ENCODE results near the gene CEP164.

Gene CEP164

DNA sequence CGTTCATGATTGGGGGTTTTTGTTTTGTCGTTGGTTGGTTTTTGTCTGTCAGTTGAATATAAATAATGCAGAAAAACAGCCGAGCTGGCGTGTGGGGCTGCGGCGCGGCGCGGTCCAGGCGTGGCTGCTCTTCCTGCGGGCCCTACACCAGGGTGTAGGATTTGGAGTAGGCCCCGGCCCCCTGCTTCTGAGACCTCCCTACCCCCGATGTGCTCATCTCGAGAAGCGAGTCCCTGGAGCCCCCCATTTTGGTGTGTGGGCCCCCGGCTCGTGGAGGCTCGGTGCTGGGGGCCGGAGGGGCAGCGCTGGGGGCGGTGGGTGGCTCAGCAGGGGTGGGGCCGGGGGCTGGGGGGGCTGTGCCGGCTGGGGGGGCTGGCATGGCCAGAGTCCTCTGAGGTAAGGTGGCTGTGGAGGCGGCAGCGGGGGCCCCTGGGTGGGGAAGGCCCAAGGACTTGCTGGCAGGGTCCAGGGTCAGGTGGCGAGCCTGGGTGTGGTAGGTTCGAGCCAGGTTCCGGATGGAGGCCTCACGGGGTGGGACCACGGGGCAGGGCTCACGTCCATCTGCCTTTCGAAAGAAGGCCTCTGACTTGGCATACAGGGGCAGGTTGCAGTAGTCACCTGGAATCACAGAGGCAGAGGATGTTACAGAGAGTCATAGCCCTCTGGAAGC, 100.7 kb downstream of the CEP164 start:
- no peaks in the 10 kb centered on the region for H3K27me3 ChIP-seq (ENCODE audit: control insufficient read depth in 1 of 2, insufficient read depth in 2 of 2, low read length in 2 of 2)
- no peak overlapping the region for H3K27ac ChIP-seq (ENCODE audit: low read length)
- H3K36me3 ChIP-seq (ENCODE audit: control insufficient read depth in 2 of 2, insufficient read depth in 2 of 2, low read length in 2 of 2): peaks cover 3 to 12% of the 10 kb centered on the region in 2 donors
- no peak overlapping the region for H3K4me3 ChIP-seq (ENCODE audit: low read length in 2 of 2)
- H3K9ac ChIP-seq (ENCODE audit: low read length in 2 of 2): no peak overlapping the region
- no peaks in the 10 kb centered on the region for H3K9me3 ChIP-seq (ENCODE audit: control insufficient read depth in 2 of 2, low read length in 2 of 2)
- peaks cover 3% of the 10 kb centered on the region for H3K4me1 ChIP-seq (ENCODE audit: control insufficient read depth, insufficient read depth, low read length)

DNA sequence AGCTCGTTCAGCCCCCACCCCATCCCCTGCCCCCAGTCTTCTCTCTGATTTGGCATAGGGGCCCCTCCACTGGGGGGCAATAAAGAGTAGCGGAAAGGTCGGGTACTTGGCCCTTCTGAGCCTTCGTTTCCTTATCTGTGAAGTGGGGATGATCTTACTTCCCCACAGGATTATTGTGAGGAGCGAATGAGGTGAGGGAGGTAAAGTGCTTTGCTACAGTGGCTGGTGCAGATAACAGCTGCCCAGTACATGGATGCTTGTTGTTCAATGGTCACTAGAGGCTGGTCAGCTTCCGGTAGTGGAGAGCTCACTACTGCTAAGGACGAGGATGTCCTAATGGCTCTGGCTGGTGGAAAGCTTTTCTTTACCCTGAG, 101.2 kb downstream of the CEP164 start:
- no peak overlapping the region for H3K27ac ChIP-seq (ENCODE audit: low read length)
- no peaks in the 10 kb centered on the region for H3K9me3 ChIP-seq (ENCODE audit: control insufficient read depth in 2 of 2, low read length in 2 of 2)
- H3K36me3 ChIP-seq (ENCODE audit: control insufficient read depth in 2 of 2, insufficient read depth in 2 of 2, low read length in 2 of 2): peaks cover 3 to 12% of the 10 kb centered on the region in 2 donors
- no peak overlapping the region for H3K9ac ChIP-seq (ENCODE audit: low read length in 2 of 2)
- no peak overlapping the region for H3K4me3 ChIP-seq (ENCODE audit: low read length in 2 of 2)
- peaks cover 3% of the 10 kb centered on the region for H3K4me1 ChIP-seq (ENCODE audit: control insufficient read depth, insufficient read depth, low read length)
- no peaks in the 10 kb centered on the region for H3K27me3 ChIP-seq (ENCODE audit: control insufficient read depth in 1 of 2, insufficient read depth in 2 of 2, low read length in 2 of 2)

DNA sequence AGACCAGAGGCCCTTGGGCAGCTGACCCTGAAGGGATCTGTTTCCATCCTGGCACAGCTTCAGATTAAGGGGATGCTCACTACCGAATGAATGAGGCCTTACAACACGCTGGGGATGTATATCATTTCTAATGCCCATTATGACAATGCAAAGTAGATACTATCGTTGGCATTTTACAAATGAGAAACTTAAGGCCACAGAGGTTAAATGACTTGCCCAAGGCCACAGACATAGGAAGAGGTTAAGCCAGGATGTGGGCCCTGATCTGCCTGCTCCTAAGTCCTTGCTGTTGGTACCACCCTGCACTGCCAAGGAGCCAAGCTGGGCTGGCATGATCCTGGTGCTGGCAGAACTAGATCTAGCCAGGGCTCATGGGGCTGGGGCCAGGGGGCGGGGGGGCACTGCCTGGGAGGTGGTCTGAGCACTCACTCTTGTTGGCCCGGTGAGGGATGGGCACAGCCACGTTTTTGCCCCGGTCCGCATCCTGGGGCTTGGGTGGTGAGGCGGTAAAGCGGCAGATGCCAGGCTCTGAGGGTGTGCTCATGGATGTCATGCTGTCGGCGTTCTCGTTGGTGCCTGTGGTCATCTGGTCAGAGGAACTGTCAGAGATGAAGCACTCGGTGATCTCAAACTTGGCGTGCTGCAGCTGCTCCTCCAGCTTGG, 102.8 kb downstream of the CEP164 start:
- Histone ChIP-seq H3K9me3 (ENCODE audit: control insufficient read depth in 2 of 2, low read length in 2 of 2) (no peaks in the 10 kb centered on the region), H3K27me3 (ENCODE audit: control insufficient read depth in 1 of 2, insufficient read depth in 2 of 2, low read length in 2 of 2) (no peaks in the 10 kb centered on the region), H3K4me1 (ENCODE audit: control insufficient read depth, insufficient read depth, low read length) (peaks cover 3% of the 10 kb centered on the region), H3K9ac (ENCODE audit: low read length in 2 of 2) (no peak overlapping the region), H3K36me3 (ENCODE audit: control insufficient read depth in 2 of 2, insufficient read depth in 2 of 2, low read length in 2 of 2) (peaks cover 3 to 14% of the 10 kb centered on the region in 2 donors), H3K27ac (ENCODE audit: low read length) (no peak overlapping the region), H3K4me3 (ENCODE audit: low read length in 2 of 2) (no peak overlapping the region)

DNA sequence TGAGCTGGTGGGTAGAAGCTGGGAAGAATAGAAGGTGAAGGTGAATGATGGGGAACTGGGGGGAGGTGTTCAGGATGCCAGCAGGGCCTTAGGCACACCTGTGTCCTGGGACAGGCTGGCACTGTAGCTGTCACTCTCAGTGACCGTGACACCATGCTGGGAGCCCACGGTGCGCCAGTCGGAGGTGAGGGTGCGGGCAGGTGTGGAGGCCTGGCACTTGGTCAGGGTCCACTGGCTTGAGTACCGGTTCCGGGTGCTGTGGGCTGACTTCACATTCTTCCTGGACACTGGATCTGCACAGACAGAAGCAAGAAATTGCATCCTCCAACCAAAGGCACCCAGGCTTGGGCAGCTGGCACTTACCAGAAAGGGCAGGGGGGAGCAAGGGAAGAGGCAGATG, 103.8 kb downstream of the CEP164 start:
- Histone ChIP-seq H3K4me3 (ENCODE audit: low read length in 2 of 2) (no peak overlapping the region), H3K27me3 (ENCODE audit: control insufficient read depth in 1 of 2, insufficient read depth in 2 of 2, low read length in 2 of 2) (no peaks in the 10 kb centered on the region), H3K36me3 (ENCODE audit: control insufficient read depth in 2 of 2, insufficient read depth in 2 of 2, low read length in 2 of 2) (peaks cover 3 to 16% of the 10 kb centered on the region in 2 donors), H3K9ac (ENCODE audit: low read length in 2 of 2) (no peak overlapping the region), H3K9me3 (ENCODE audit: control insufficient read depth in 2 of 2, low read length in 2 of 2) (no peaks in the 10 kb centered on the region), H3K27ac (ENCODE audit: low read length) (no peak overlapping the region), H3K4me1 (ENCODE audit: control insufficient read depth, insufficient read depth, low read length) (no peaks in the 10 kb centered on the region)

DNA sequence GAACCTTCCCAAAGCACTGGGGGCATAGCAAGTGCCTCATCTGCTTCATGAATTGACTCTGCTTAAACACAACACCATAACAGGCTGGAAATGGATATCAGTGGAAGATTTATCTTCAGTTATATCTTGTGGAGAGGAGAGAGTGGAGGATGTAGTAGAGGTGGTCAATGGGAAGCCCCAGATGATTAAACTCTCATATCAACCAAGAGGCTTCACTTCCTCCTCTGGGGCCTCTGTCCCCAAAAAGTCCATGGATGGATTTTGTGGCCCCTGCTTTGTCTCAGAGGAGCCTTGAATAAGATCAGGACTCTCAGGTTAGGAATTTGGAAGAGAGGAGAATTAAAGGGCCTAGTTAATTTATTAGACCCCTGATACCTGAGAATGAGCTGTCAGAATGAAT, 106.1 kb downstream of the CEP164 start:
- Histone ChIP-seq H3K4me1 (ENCODE audit: control insufficient read depth, insufficient read depth, low read length) (no peaks in the 10 kb centered on the region), H3K9me3 (ENCODE audit: control insufficient read depth in 2 of 2, low read length in 2 of 2) (no peaks in the 10 kb centered on the region), H3K27me3 (ENCODE audit: control insufficient read depth in 1 of 2, insufficient read depth in 2 of 2, low read length in 2 of 2) (no peaks in the 10 kb centered on the region), H3K4me3 (ENCODE audit: low read length in 2 of 2) (no peak overlapping the region), H3K9ac (ENCODE audit: low read length in 2 of 2) (no peak overlapping the region), H3K36me3 (ENCODE audit: control insufficient read depth in 2 of 2, insufficient read depth in 2 of 2, low read length in 2 of 2) (peaks cover 3 to 20% of the 10 kb centered on the region in 2 donors), H3K27ac (ENCODE audit: low read length) (no peak overlapping the region)

DNA sequence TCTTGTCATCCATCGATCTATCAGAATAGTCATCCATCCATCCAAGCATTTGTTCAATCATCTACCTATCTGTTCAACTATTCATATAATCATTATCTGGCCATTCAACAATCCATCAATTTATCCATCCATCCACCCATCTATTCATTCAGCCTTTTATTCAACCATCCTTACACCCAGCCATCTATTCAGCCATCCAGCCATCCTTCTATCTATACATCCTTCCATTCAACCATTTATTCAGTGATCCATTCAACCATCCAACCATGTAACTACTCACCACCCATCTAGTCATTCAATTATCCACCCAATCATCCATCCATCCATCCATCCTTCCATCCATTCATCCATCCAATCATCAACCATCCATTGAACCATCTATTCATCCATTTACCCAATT, 106.8 kb downstream of the CEP164 start:
- Histone ChIP-seq H3K4me3 (ENCODE audit: low read length in 2 of 2) (no peak overlapping the region), H3K36me3 (ENCODE audit: control insufficient read depth in 2 of 2, insufficient read depth in 2 of 2, low read length in 2 of 2) (peaks cover 3 to 21% of the 10 kb centered on the region in 2 donors), H3K9me3 (ENCODE audit: control insufficient read depth in 2 of 2, low read length in 2 of 2) (no peaks in the 10 kb centered on the region), H3K4me1 (ENCODE audit: control insufficient read depth, insufficient read depth, low read length) (no peaks in the 10 kb centered on the region), H3K27ac (ENCODE audit: low read length) (no peak overlapping the region), H3K27me3 (ENCODE audit: control insufficient read depth in 1 of 2, insufficient read depth in 2 of 2, low read length in 2 of 2) (no peaks in the 10 kb centered on the region), H3K9ac (ENCODE audit: low read length in 2 of 2) (no peak overlapping the region)

DNA sequence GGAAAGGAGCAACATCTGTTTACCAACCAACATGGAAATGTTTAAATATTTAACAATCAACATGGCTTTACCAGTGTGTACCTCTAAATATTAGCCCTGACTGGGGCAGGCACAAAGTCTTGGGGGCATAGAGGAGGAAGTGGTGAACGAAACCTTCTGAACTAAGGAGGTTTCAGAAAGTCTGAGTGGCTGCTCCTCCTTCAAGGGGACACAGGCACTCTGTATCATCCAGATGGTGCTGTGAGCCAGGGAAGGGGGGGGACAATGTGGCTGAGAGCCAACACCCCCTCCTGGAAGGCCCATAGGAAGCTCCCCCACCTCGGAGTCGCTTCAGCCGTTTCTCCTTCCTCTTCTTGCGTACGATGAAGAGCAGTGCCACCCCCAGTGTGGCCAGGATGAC, 107.7 kb downstream of the CEP164 start:
- peaks cover 3 to 21% of the 10 kb centered on the region in 2 donors for H3K36me3 ChIP-seq (ENCODE audit: control insufficient read depth in 2 of 2, insufficient read depth in 2 of 2, low read length in 2 of 2)

DNA sequence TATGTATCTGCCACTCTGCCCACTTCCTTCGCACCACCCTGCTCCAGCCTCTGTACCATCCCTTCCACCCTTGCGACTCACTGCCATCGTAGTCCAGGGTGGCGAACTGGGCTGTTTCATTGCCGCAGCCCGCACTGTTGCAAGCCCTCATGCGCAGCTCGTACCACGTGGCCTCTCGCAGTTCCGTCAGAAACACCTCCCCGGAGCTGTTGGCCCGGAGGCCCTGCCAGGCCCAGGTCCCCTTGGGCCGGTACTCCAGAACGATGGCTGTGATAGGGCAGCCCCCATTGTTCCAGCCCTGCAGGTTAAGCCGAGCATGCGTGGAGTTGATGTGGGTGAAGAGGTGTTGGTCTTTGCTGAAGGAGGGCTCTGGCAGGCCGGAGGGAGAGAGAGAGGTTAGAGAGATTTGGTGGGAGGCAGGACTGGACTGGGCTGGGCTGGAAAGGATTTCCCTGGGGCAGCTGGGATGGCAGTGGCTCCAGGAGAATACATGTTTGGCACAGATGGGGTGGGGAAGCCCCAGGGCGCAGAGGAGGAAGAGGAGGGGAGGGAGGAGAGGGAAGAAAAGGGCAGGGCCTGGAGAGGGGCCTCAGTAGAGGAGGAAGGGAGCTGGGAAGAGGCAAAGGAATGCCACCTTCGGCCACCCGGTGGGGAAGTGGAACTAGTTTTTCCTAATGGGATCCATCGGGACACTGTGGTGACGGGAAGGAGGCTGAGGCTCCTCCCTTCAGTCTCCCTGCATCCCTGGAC, 109.6 kb downstream of the CEP164 start:
- Histone ChIP-seq H3K4me1 (ENCODE audit: control insufficient read depth, insufficient read depth, low read length) (no peaks in the 10 kb centered on the region), H3K27ac (ENCODE audit: low read length) (no peak overlapping the region), H3K27me3 (ENCODE audit: control insufficient read depth in 1 of 2, insufficient read depth in 2 of 2, low read length in 2 of 2) (no peaks in the 10 kb centered on the region), H3K9me3 (ENCODE audit: control insufficient read depth in 2 of 2, low read length in 2 of 2) (no peaks in the 10 kb centered on the region), H3K9ac (ENCODE audit: low read length in 2 of 2) (no peak overlapping the region), H3K36me3 (ENCODE audit: control insufficient read depth in 2 of 2, insufficient read depth in 2 of 2, low read length in 2 of 2) (peaks cover 0 to 14% of the 10 kb centered on the region in 2 donors), H3K4me3 (ENCODE audit: low read length in 2 of 2) (no peak overlapping the region)

More for the DNA sequence above, 107.7 kb downstream of the CEP164 start:
- H3K4me3 ChIP-seq (ENCODE audit: low read length in 2 of 2): no peak overlapping the region
- no peaks in the 10 kb centered on the region for H3K9me3 ChIP-seq (ENCODE audit: control insufficient read depth in 2 of 2, low read length in 2 of 2)
- no peak overlapping the region for H3K9ac ChIP-seq (ENCODE audit: low read length in 2 of 2)
- H3K4me1 ChIP-seq (ENCODE audit: control insufficient read depth, insufficient read depth, low read length): no peaks in the 10 kb centered on the region
- no peak overlapping the region for H3K27ac ChIP-seq (ENCODE audit: low read length)
- H3K27me3 ChIP-seq (ENCODE audit: control insufficient read depth in 1 of 2, insufficient read depth in 2 of 2, low read length in 2 of 2): no peaks in the 10 kb centered on the region

DNA sequence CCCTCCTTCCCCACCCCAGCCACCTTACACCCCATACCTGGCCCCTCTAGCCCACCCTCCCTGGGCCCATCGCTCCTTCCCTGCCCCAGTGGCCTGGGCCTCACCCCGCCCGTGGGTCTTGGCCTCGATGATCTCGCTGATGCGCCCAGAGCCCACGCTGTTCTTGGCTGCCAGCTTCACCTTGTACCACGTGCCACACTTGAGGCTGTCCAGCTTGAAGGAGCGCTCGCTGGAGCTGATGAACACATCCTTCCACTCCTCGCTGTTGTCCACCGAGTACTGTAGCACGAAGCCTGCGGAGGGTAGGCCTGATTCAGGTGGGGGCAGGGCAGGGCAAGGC, 110.1 kb downstream of the CEP164 start:
- Histone ChIP-seq H3K27me3 (ENCODE audit: control insufficient read depth in 1 of 2, insufficient read depth in 2 of 2, low read length in 2 of 2) (no peaks in the 10 kb centered on the region), H3K9ac (ENCODE audit: low read length in 2 of 2) (no peak overlapping the region), H3K27ac (ENCODE audit: low read length) (no peak overlapping the region), H3K4me1 (ENCODE audit: control insufficient read depth, insufficient read depth, low read length) (no peaks in the 10 kb centered on the region), H3K36me3 (ENCODE audit: control insufficient read depth in 2 of 2, insufficient read depth in 2 of 2, low read length in 2 of 2) (peaks cover 0 to 13% of the 10 kb centered on the region in 2 donors), H3K9me3 (ENCODE audit: control insufficient read depth in 2 of 2, low read length in 2 of 2) (no peaks in the 10 kb centered on the region), H3K4me3 (ENCODE audit: low read length in 2 of 2) (no peak overlapping the region)

DNA sequence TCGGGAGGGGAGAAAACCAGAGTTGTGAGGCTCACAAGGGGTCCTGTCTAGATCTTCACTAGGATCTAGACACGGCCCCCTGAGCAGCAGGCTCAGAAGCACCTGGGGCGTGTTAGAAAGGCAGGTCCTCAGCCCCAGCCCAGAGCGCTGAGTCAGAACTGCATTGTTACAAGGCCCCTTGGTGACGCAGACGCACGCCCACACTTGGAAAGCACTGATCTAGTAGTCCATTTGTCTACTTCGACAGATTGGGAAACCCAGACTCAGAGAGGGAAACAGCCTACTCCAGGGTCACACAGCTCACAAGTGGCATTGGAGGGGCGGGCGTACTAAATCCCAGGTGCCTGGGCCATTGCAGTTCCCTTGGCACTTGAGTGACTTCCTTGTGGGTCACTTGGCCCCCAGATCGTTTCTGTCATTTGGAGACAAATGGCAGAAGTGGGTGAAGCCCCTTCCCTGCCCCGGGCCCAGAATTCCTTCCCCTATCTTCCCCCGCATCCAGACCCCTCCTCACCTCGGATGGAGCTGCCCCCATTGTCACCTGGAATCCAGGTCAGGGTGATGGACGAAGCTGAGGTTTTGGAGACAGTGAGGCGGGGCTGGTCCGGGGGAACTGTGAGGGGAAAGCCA, 110.8 kb downstream of the CEP164 start:
- no peak overlapping the region for H3K9ac ChIP-seq (ENCODE audit: low read length in 2 of 2)
- no peak overlapping the region for H3K4me3 ChIP-seq (ENCODE audit: low read length in 2 of 2)
- no peaks in the 10 kb centered on the region for H3K4me1 ChIP-seq (ENCODE audit: control insufficient read depth, insufficient read depth, low read length)
- no peaks in the 10 kb centered on the region for H3K27me3 ChIP-seq (ENCODE audit: control insufficient read depth in 1 of 2, insufficient read depth in 2 of 2, low read length in 2 of 2)
- H3K9me3 ChIP-seq (ENCODE audit: control insufficient read depth in 2 of 2, low read length in 2 of 2): no peaks in the 10 kb centered on the region
- peaks cover 0 to 9% of the 10 kb centered on the region in 2 donors for H3K36me3 ChIP-seq (ENCODE audit: control insufficient read depth in 2 of 2, insufficient read depth in 2 of 2, low read length in 2 of 2)
- no peak overlapping the region for H3K27ac ChIP-seq (ENCODE audit: low read length)
